Nephron progenitor cell (in vitro differentiated cells): ENCODE results near the gene STAT5A.
"Not testable (repeated sequence)": the region's sequence is repeated elsewhere in the genome, so short reads cannot be mapped to it uniquely, and the experiment has no call there.

Experiments
- DNase-seq: peaks from one replicate; pipeline ENCODE4 v3.0.0; 2021
- H3K27ac Mint-ChIP-seq: 2 replicates; pipeline ENCODE4 v1.8.0; 2021; ENCODE audit warnings: mild to moderate bottlenecking, moderate library complexity, mixed read lengths
- H3K27me3 Mint-ChIP-seq: 2 replicates; pipeline ENCODE4 v1.8.0; 2021; ENCODE audit warnings: mild to moderate bottlenecking, low read depth, mixed read lengths; ENCODE audit not compliant: poor library complexity
- H3K36me3 Mint-ChIP-seq: 2 replicates; pipeline ENCODE4 v1.8.0; 2021; ENCODE audit warnings: low read depth, mixed read lengths
- H3K4me1 Mint-ChIP-seq: 2 replicates; pipeline ENCODE4 v1.8.0; 2021; ENCODE audit warnings: mixed read lengths
- H3K4me3 Mint-ChIP-seq: 2 replicates; pipeline ENCODE4 v1.8.0; 2021; ENCODE audit warnings: mild to moderate bottlenecking, moderate library complexity, mixed read lengths
- H3K9me3 Mint-ChIP-seq: 2 replicates; pipeline ENCODE4 v1.8.0; 2021; ENCODE audit warnings: mild to moderate bottlenecking, moderate library complexity, mixed read lengths
- CTCF ChIP-seq: fragments of 200-600 bp; sonication (generic); IDR thresholded peaks from 2 replicates; pipeline ENCODE4 v1.5.0; 2021; ENCODE audit warnings: antibody characterized with exemption

STAT5A gene

GRCh38 chr17:42287977-42288802 lies at the start of gene STAT5A:
Gene STAT5A (plus strand): TSS chr17:42288498. CDS start chr17:42289412, 914 bp downstream.
- no peaks in the 10 kb centered on the region for H3K9me3 Mint-ChIP-seq
- peak; percentile 75 for DNase-seq
- peaks cover 68% of the 10 kb centered on the region for H3K27me3 Mint-ChIP-seq
- no peaks in the 10 kb centered on the region for H3K36me3 Mint-ChIP-seq
- H3K27ac Mint-ChIP-seq, result no peak within 1 kb of the TSS
- peak within 1 kb of the TSS; percentile 74 for H3K4me3 Mint-ChIP-seq
- peaks cover 17% of the 10 kb centered on the region for H3K4me1 Mint-ChIP-seq
- no peak for TF ChIP-seq CTCF

DNA sequence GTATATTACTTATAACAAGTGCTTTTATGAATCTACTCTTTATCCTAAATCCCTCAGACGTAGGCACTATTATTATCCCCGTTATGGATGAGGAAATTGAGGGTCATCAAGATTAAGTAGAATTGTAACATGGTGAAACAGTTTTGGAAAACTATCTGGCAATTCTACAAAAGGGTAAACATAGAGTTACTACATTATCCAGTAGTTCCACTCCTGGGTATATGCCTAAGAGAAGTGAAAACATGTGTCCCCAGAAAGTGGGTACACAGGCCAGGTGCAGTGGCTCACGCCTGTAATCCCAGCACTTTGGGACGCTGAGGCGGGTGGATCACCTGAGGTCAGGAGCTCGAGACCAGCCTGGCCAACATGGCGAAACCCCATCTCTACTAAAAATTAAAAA lies 48.7 kb upstream of the STAT5A start:
- peaks cover 18% of the 10 kb centered on the region for H3K4me1 Mint-ChIP-seq
- H3K36me3 Mint-ChIP-seq, H3K4me3 Mint-ChIP-seq, H3K27ac Mint-ChIP-seq, H3K9me3 Mint-ChIP-seq, DNase-seq, H3K27me3 Mint-ChIP-seq: not testable (repeated sequence)

DNA sequence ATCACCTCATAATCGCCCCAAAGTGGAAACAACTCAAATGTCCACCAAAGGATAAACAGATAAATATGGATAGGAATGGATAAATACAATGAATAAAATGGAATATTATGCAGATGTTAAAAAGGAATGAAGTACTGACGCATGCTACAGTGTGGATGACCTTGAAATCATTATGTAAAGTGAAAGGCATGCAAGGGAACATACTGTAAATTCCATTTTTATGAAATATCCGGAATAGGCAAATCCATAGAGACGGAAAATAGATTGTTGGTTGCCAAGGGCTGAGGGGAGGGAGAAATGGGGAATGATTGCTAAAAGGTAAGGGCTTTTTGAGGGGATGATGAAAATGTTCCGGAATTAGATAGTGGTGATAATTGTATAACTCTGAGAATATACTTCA lies 48.1 kb upstream of the STAT5A start:
- TF ChIP-seq CTCF, result no peak
- peaks cover 4% of the 10 kb centered on the region for H3K27me3 Mint-ChIP-seq
- no peak overlapping the region for H3K4me3 Mint-ChIP-seq
- no peaks in the 10 kb centered on the region for H3K36me3 Mint-ChIP-seq
- no peak for DNase-seq
- no peak overlapping the region for H3K27ac Mint-ChIP-seq
- H3K9me3 Mint-ChIP-seq, result no peaks in the 10 kb centered on the region
- peaks cover 18% of the 10 kb centered on the region for H3K4me1 Mint-ChIP-seq

GRCh38 chr17:42240863-42241262 lies 47.4 kb upstream of the STAT5A start:
- peaks cover 18% of the 10 kb centered on the region for H3K4me1 Mint-ChIP-seq
- not testable (repeated sequence) for H3K9me3 Mint-ChIP-seq, H3K36me3 Mint-ChIP-seq, H3K4me3 Mint-ChIP-seq, H3K27ac Mint-ChIP-seq, H3K27me3 Mint-ChIP-seq, DNase-seq

DNA sequence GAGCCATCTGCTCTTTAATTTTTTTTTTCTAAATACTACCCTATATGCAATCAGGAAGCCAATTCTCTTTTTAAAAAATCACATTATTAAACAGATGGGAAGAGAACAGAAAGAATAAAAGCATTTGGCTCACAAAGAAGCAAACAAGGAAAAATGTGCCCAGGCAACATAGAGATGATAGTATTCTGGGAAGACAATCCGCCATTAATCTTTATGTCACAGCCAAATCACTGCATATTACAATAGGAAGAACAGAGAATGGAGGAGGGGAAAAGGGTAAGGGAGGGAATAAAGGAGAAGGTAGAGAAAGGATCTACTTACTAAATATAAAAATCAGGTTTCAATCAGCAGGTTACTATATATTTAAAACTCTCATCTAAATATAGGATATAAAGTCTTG lies 46.4 kb upstream of the STAT5A start:
- no peak for TF ChIP-seq CTCF
- no peaks in the 10 kb centered on the region for H3K9me3 Mint-ChIP-seq
- H3K4me1 Mint-ChIP-seq, result peaks cover 18% of the 10 kb centered on the region
- no peak overlapping the region for H3K27ac Mint-ChIP-seq
- H3K36me3 Mint-ChIP-seq, result no peaks in the 10 kb centered on the region
- H3K27me3 Mint-ChIP-seq, result peaks cover 4% of the 10 kb centered on the region
- no peak for DNase-seq
- H3K4me3 Mint-ChIP-seq, result no peak overlapping the region

GRCh38 chr17:42243493-42243982 lies 44.8 kb upstream of the STAT5A start:
- peaks cover 18% of the 10 kb centered on the region for H3K4me1 Mint-ChIP-seq
- no peak overlapping the region for H3K27ac Mint-ChIP-seq
- no peak overlapping the region for H3K4me3 Mint-ChIP-seq
- no peak for TF ChIP-seq CTCF
- DNase-seq, result no peak
- no peaks in the 10 kb centered on the region for H3K36me3 Mint-ChIP-seq
- peaks cover 4% of the 10 kb centered on the region for H3K27me3 Mint-ChIP-seq
- H3K9me3 Mint-ChIP-seq, result no peaks in the 10 kb centered on the region

DNA sequence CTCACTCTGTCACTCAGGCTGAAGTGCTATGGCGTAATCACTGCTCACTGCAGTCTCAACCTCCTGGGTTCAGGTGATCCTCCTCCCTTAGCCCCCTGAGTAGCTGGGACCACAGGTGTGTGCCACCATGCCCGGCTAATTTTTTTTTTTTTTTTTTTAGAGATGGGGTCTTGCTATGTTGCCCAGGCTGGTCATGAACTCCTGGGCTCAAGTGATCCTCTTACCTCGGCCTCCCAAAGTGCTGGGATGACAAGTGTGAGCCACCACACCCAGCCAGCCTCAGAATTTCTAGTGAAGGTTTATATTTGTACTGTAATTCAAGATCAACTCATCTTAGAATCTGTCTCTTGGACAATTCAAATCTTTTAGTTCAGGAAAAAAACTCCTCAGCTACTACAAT lies 44.2 kb upstream of the STAT5A start:
- DNase-seq, H3K27ac Mint-ChIP-seq, H3K36me3 Mint-ChIP-seq, H3K27me3 Mint-ChIP-seq, H3K4me3 Mint-ChIP-seq, H3K9me3 Mint-ChIP-seq: not testable (repeated sequence)
- peaks cover 23% of the 10 kb centered on the region for H3K4me1 Mint-ChIP-seq

- not testable (repeated sequence) for H3K4me3 Mint-ChIP-seq, H3K27me3 Mint-ChIP-seq, H3K27ac Mint-ChIP-seq, H3K9me3 Mint-ChIP-seq, H3K36me3 Mint-ChIP-seq, DNase-seq
- H3K4me1 Mint-ChIP-seq, result peaks cover 29% of the 10 kb centered on the region
Observed at GRCh38 chr17:42245183-42245582, 43.1 kb upstream of the STAT5A start.
